ENCODE data around the gene BAMBI.
"Not testable (repeated sequence)": the region's sequence is repeated elsewhere in the genome, so short reads cannot be mapped to it uniquely, and the experiment has no call there.

BAMBI gene, protein sequence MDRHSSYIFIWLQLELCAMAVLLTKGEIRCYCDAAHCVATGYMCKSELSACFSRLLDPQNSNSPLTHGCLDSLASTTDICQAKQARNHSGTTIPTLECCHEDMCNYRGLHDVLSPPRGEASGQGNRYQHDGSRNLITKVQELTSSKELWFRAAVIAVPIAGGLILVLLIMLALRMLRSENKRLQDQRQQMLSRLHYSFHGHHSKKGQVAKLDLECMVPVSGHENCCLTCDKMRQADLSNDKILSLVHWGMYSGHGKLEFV

GRCh38 chr10:28676968-28677887 lies at the start of gene BAMBI:
Gene BAMBI, plus strand, starts transcription at chr10:28677521. Its CDS starts 377 bp downstream, at chr10:28677898.
- DNase-seq, result peak; percentile 82

DNA sequence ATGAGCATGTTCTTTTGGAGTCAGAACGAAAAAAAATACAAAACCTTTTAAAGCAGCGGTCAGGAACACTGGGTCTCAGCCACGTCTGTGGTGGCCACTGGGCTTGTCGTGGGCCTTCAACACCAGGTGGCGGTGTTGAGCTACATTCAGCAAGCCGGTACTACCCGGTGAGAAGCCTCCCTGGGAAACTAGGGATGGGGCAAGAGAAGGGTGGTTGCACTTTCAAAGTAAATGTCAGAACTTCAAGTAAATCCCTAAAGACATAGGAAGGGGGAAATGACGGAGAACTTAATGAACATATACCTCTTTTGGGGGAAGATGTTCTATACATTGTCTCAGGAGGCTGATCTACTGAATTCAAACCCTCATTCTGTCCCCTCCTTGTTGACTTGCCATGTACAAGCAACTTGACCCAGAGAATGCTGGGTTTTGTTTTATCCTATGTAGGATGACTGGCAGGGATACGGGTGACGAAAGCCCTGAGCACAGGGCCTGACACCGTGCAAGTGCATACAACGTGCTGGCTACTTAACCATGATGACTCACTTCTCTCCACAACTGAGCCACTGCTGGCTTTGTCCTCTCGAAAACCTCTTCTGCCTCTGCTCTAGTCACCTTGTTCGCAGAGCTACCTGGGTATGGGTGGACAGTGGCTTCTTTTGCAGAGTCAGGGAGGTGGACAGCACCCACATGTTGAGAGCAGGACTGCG lies 49.0 kb upstream of the BAMBI start:
- peak; percentile 62 for DNase-seq

GRCh38 chr10:28631896-28632583 lies 45.3 kb upstream of the BAMBI start:
- peak; percentile 36 for DNase-seq

DNA sequence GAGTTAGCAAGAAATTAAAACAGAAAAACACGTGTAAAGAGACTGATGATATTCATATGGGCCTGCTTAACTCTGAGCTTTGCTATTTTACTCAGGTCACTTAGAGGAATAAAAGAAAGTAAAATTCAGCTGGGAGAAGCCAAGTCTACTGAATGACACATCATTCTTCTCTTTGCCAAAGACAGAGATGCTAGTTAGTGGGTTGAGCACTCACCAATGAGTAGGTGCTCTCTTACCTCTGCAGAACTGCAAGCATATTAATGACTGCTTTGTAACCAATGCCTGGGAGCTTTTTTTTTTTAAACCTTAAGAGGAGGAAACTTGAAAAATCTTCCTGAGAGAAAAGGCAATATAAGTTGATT lies 44.8 kb upstream of the BAMBI start:
- no peak for DNase-seq

DNA sequence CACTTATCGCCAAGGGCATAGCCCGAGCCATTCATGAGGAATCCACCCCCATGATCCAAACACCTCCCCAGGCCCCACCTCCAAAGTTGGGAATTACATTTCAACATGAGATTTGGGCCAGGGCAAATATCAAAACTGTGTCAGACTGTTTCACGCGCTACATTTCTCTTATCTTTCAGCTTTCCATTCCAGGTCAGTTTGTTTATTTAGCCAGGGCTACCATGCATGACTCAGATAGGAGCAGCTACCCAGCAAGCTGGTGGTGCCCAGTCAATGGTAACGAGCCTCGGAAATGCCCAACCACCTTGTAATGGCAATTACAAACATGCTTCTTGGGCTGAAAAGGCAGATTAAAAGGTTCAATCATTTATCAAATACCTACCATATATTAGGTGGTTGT lies 43.6 kb upstream of the BAMBI start:
- no peak for DNase-seq

DNA sequence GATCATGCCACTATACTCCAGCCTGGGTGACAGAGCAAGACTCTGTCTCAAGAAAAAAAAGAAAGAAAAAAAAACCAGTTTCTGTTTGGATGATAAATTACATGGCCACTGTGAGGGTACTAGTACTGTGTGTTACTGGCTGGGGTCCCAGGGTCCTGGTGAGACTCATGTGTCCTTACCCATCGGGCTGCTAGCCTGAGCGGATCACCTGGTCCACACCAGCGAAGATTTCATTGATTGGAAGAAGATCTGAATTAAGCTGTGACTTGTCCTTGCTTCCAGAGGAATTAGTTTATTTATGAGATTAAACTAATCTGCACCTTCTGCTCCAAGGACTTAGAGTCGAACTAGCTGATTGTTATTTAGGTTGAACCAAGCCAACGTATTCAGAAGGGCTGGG lies 40.0 kb upstream of the BAMBI start:
- DNase-seq, result no peak

- DNase-seq, result no peak
Measured at GRCh38 chr10:28638392-28638791, 38.9 kb upstream of the BAMBI start.

GRCh38 chr10:28640551-28640950 lies 36.8 kb upstream of the BAMBI start:
- DNase-seq, result no peak

GRCh38 chr10:28644647-28645046 lies 32.7 kb upstream of the BAMBI start:
- DNase-seq, result no peak

- no peak for DNase-seq
Measured at GRCh38 chr10:28652106-28652505, 25.2 kb upstream of the BAMBI start.

DNA sequence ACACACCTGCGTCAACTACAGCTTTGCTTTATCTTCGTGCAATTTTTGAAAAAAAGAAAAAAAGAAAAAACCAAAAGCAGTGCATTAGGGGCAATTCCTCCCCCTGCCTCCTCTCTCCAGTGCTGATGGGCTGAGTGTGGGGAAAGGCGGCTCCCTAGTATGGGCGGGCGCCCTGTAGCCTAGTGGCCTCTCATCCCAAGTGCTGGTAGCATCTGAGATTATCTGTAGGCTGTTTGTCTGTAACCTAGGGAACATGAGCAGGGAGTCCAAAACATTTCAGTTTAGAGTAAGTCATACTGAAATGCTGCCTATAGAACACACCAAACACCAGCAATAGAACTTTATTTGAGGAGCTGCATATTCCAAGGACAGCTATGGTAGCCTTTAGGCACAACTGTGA lies 24.6 kb upstream of the BAMBI start:
- DNase-seq, result no peak

GRCh38 chr10:28658824-28659223 lies 18.5 kb upstream of the BAMBI start:
- not testable (repeated sequence) for DNase-seq

DNA sequence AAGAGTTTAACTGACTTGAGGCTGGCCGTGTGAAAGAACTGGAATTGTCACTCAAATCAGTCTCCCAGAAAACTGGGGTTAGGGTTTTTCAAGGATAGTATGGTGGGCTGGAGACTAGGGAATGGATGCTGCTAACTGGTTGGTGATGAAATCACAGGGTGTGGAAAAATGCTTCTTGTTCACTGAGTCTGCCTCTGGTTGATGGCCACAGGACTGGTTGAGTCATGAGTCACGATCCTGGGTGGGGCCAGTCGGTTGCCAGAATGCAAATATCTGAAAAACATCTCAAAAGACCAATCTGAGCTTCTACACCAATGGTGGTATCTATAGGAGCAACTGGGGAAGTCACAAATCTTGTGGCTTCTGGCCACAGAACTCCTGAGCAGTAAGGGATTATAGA lies 16.3 kb upstream of the BAMBI start:
- peak; percentile 35 for DNase-seq

- DNase-seq, result peak; percentile 49
Measured at GRCh38 chr10:28663576-28664368, 13.5 kb upstream of the BAMBI start.

GRCh38 chr10:28664369-28664740 lies 13.0 kb upstream of the BAMBI start:
- DNase-seq, result no peak

- no peak for DNase-seq
Measured at GRCh38 chr10:28666751-28667467, 10.4 kb upstream of the BAMBI start.

DNA sequence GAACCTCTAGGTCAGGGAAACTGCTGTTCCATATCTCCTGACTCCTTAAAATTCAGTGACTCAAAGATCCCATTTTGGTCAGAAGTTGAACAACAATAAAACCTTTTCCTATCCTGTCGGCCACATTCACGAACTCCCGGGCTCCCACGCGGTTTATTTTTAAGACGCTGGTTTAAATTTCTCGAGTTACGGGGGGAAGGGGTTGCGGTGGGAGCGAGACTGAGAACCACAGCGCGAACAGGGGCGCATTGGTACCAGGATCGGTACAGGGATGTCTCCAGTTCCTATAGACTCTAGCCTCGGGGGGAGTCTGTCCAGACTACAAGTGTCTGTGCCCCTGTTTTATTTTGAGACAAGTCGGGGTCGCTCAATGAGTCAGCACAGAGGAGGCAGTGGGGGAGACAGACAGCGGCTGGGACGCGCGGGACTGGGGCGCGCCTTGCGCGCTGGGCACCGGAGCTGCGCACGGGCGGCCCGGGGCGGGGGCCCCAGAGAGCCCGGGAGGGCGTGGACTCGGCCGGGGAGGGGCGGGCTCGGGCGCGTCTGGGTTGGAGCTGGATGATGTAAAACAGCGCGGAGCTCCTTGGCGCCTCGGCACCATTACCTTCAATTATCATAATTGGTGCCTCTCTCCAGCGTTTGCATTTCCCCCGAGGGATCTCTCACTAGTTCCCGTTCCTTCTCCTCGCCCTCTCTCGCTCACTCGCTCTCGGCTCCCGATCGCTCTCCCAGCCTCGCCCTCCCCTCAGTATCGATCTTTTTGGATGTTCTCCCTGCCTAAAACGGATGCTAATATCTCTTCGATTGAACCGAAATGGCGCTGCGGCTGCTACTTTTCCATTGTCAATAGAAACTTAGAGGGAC lies 8.7 kb upstream of the BAMBI start:
- DNase-seq, result peak; percentile 24

- DNase-seq, result no peak
Measured at GRCh38 chr10:28669227-28670173, 7.8 kb upstream of the BAMBI start.

DNA sequence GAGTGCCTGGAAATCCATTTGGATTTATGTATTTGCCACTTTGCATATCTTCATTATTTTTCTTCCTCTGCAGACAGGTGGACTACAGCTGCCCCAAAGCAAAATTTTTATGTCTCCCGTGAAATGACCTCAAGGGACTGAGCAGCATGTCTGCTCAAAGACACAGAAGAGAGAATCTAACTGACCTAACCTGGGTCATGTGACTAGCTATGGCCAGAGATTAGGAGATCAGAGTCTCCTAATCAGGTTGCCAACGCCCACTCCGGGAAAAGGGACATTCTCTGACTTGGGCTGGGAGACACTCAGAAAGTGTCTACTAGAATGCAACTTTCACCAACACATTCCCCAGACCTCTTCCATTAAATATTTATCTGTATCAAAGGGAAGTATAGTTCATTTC lies 2.5 kb upstream of the BAMBI start:
- DNase-seq, result no peak
